ENCODE data around the gene ZDHHC21. TPM values are rescaled to one million over a fixed set of nuclear protein-coding genes. Genes with fewer than 3 reads are reported as not detected.

The ZDHHC21 gene
- total RNA-seq, 1 donor from 2014 or later = 10.1 TPM

- no peak for TF ChIP-seq CTCF (conservative IDR thresholded peaks at IDR 0.05)
- Mint-ChIP-seq H3K4me3 (no peak overlapping the region), H3K9me3 (peaks cover 7% of the 10 kb centered on the region), H3K27me3 (no peaks in the 10 kb centered on the region), H3K36me3 (peaks cover 28% of the 10 kb centered on the region), H3K4me1 (ENCODE audit: unreplicated experiment) (no peaks in the 10 kb centered on the region), H3K27ac (no peak overlapping the region)
- DNase-seq (ENCODE audit: extremely low spot score, unreplicated experiment) = no peak
Measured at GRCh38 chr9:14633906-14634565, 59.2 kb downstream of the ZDHHC21 start.

- TF ChIP-seq CTCF (conservative IDR thresholded peaks at IDR 0.05) = no peak
- Mint-ChIP-seq H3K27me3 (no peaks in the 10 kb centered on the region), H3K4me1 (ENCODE audit: unreplicated experiment) (no peaks in the 10 kb centered on the region), H3K9me3 (peaks cover 7% of the 10 kb centered on the region), H3K36me3 (peaks cover 28% of the 10 kb centered on the region), H3K4me3 (no peak overlapping the region), H3K27ac (no peak overlapping the region)
- DNase-seq (ENCODE audit: extremely low spot score, unreplicated experiment) = no peak
Measured at GRCh38 chr9:14633148-14633547, 60.1 kb downstream of the ZDHHC21 start.

GRCh38 chr9:14627513-14627912 is 65.7 kb downstream of the ZDHHC21 start:
- H3K9me3 Mint-ChIP-seq = peaks cover 7% of the 10 kb centered on the region
- no peak overlapping the region for H3K4me3 Mint-ChIP-seq
- peaks cover 28% of the 10 kb centered on the region for H3K36me3 Mint-ChIP-seq
- no peak for DNase-seq (ENCODE audit: extremely low spot score, unreplicated experiment)
- peaks cover 9% of the 10 kb centered on the region for H3K4me1 Mint-ChIP-seq (ENCODE audit: unreplicated experiment)
- H3K27me3 Mint-ChIP-seq = no peaks in the 10 kb centered on the region
- TF ChIP-seq CTCF (conservative IDR thresholded peaks at IDR 0.05) = no peak
- H3K27ac Mint-ChIP-seq = no peak overlapping the region

GRCh38 chr9:14618836-14619420 is 74.3 kb downstream of the ZDHHC21 start:
- no peak for TF ChIP-seq CTCF (conservative IDR thresholded peaks at IDR 0.05)
- Mint-ChIP-seq H3K36me3 (peaks cover 7% of the 10 kb centered on the region), H3K4me1 (ENCODE audit: unreplicated experiment) (peaks cover 3% of the 10 kb centered on the region), H3K4me3 (no peak overlapping the region), H3K27me3 (no peaks in the 10 kb centered on the region), H3K9me3 (no peaks in the 10 kb centered on the region), H3K27ac (no peak overlapping the region)
- no peak for DNase-seq (ENCODE audit: extremely low spot score, unreplicated experiment)

GRCh38 chr9:14616188-14616982 is 76.8 kb downstream of the ZDHHC21 start:
- Mint-ChIP-seq H3K36me3 (peaks cover under 1% of the 10 kb centered on the region), H3K9me3 (no peaks in the 10 kb centered on the region), H3K27me3 (no peaks in the 10 kb centered on the region), H3K4me3 (no peak overlapping the region), H3K4me1 (ENCODE audit: unreplicated experiment) (peaks cover 3% of the 10 kb centered on the region), H3K27ac (no peak overlapping the region)
- TF ChIP-seq CTCF (conservative IDR thresholded peaks at IDR 0.05) = peak; percentile 75
- no peak for DNase-seq (ENCODE audit: extremely low spot score, unreplicated experiment)

Measured in type B pancreatic cell (in vitro differentiated cells).